Progenitor cell of endocrine pancreas (in vitro differentiated cells): ENCODE measurements around the gene DENND1B. TPM values are rescaled to one million over a fixed set of nuclear protein-coding genes. Genes with fewer than 3 reads are reported as not detected.

Experiments
- DNase-seq: peaks from one replicate; pipeline ENCODE4 v3.0.0; 2021; ENCODE audit warnings: low spot score; ENCODE audit not compliant: unreplicated experiment
- H3K27ac Mint-ChIP-seq: 2 replicates; pipeline ENCODE4 v1.8.0; 2021; ENCODE audit warnings: mild to moderate bottlenecking, moderate library complexity, mixed read lengths
- H3K27me3 Mint-ChIP-seq: 2 replicates; pipeline ENCODE4 v1.8.0; 2021; ENCODE audit warnings: mixed read lengths
- H3K36me3 Mint-ChIP-seq: 2 replicates; pipeline ENCODE4 v1.8.0; 2022; ENCODE audit warnings: mixed read lengths; ENCODE audit not compliant: insufficient read depth
- H3K4me1 Mint-ChIP-seq: 2 replicates; pipeline ENCODE4 v1.8.0; 2021; ENCODE audit warnings: low read depth, mixed read lengths
- H3K4me3 Mint-ChIP-seq: 2 replicates; pipeline ENCODE4 v1.8.0; 2021; ENCODE audit warnings: low read depth, mild to moderate bottlenecking, moderate library complexity, mixed read lengths
- H3K9me3 Mint-ChIP-seq: 2 replicates; pipeline ENCODE4 v1.8.0; 2021; ENCODE audit warnings: low read depth, mixed read lengths
- CTCF ChIP-seq: fragments of 200-600 bp; sonication (generic); IDR thresholded peaks from one replicate; pipeline ENCODE4 v1.5.0; 2021; ENCODE audit warnings: antibody characterized with exemption, mild to moderate bottlenecking; ENCODE audit not compliant: unreplicated experiment
- total RNA-seq: library from RNA; stranded (reverse); gene quantifications from 2 replicates; pipeline ENCODE4 v1.2.1, GENCODE V29; 2021

Gene DENND1B
- total RNA-seq, 1 donor from 2014 or later: 15.7 TPM

GRCh38 chr1:197783510-197783948, 8.2 kb upstream of the DENND1B start:
- no peak for TF ChIP-seq CTCF
- no peaks in the 10 kb centered on the region for H3K27me3 Mint-ChIP-seq
- H3K36me3 Mint-ChIP-seq: no peaks in the 10 kb centered on the region
- H3K27ac Mint-ChIP-seq: no peak overlapping the region
- H3K9me3 Mint-ChIP-seq: no peaks in the 10 kb centered on the region
- H3K4me1 Mint-ChIP-seq: peaks cover 4% of the 10 kb centered on the region
- no peak for DNase-seq
- H3K4me3 Mint-ChIP-seq: no peak overlapping the region

GRCh38 chr1:197782722-197783360, 7.6 kb upstream of the DENND1B start:
- no peak for TF ChIP-seq CTCF
- Mint-ChIP-seq H3K27me3 (no peaks in the 10 kb centered on the region), H3K9me3 (no peaks in the 10 kb centered on the region), H3K27ac (no peak overlapping the region), H3K4me1 (peaks cover 4% of the 10 kb centered on the region), H3K4me3 (no peak overlapping the region), H3K36me3 (no peaks in the 10 kb centered on the region)
- no peak for DNase-seq

GRCh38 chr1:197781968-197782721, 6.9 kb upstream of the DENND1B start:
- no peak overlapping the region for H3K27ac Mint-ChIP-seq
- H3K27me3 Mint-ChIP-seq: no peaks in the 10 kb centered on the region
- H3K4me3 Mint-ChIP-seq: no peak overlapping the region
- no peak for TF ChIP-seq CTCF
- peaks cover 4% of the 10 kb centered on the region for H3K4me1 Mint-ChIP-seq
- no peaks in the 10 kb centered on the region for H3K9me3 Mint-ChIP-seq
- no peak for DNase-seq
- H3K36me3 Mint-ChIP-seq: no peaks in the 10 kb centered on the region

- peaks cover 8% of the 10 kb centered on the region for H3K4me1 Mint-ChIP-seq
- no peak overlapping the region for H3K27ac Mint-ChIP-seq
- no peaks in the 10 kb centered on the region for H3K27me3 Mint-ChIP-seq
- DNase-seq: no peak
- no peaks in the 10 kb centered on the region for H3K9me3 Mint-ChIP-seq
- H3K36me3 Mint-ChIP-seq: no peaks in the 10 kb centered on the region
- TF ChIP-seq CTCF: no peak
- no peak overlapping the region for H3K4me3 Mint-ChIP-seq
These were observed 4.6 kb upstream of the DENND1B start for GRCh38 chr1:197779921-197780320.

- DNase-seq: no peak
- TF ChIP-seq CTCF: no peak
- no peak overlapping the region for H3K4me3 Mint-ChIP-seq
- H3K27me3 Mint-ChIP-seq: no peaks in the 10 kb centered on the region
- H3K9me3 Mint-ChIP-seq: no peaks in the 10 kb centered on the region
- peaks cover 17% of the 10 kb centered on the region for H3K4me1 Mint-ChIP-seq
- H3K27ac Mint-ChIP-seq: no peak overlapping the region
- no peaks in the 10 kb centered on the region for H3K36me3 Mint-ChIP-seq
These were observed 3.2 kb upstream of the DENND1B start for GRCh38 chr1:197778366-197778945.
